ENCODE data around the gene HS3ST3A1.

The HS3ST3A1 gene

GRCh38 chr17:13538841-13539411 is 62.8 kb downstream of the HS3ST3A1 start:
- no peak for TF ChIP-seq CTCF (IDR thresholded peaks at IDR 0.05; ENCODE audit: low read depth, low read length, missing control alignments)
- no peak overlapping the region for H3K4me3 ChIP-seq (ENCODE audit: low read depth, low read length)
- no peak for DNase-seq (ENCODE audit: low read depth)
- in situ Hi-C loops (cut with HindIII; ENCODE audit: low sequenced_read_pairs): no loop called here

- in situ Hi-C loops (cut with HindIII; ENCODE audit: low sequenced_read_pairs): no loop called here
- no peak for TF ChIP-seq CTCF (IDR thresholded peaks at IDR 0.05; ENCODE audit: low read depth, low read length, missing control alignments)
Observed at GRCh38 chr17:13537871-13538643, 63.7 kb downstream of the HS3ST3A1 start.

GRCh38 chr17:13537167-13537731 is 64.5 kb downstream of the HS3ST3A1 start:
- no peak overlapping the region for H3K4me3 ChIP-seq (ENCODE audit: low read depth, low read length)
- TF ChIP-seq CTCF (IDR thresholded peaks at IDR 0.05; ENCODE audit: low read depth, low read length, missing control alignments): no peak
- in situ Hi-C loops (cut with HindIII; ENCODE audit: low sequenced_read_pairs): no loop called here
- no peak for DNase-seq (ENCODE audit: low read depth)

More at GRCh38 chr17:13537871-13538643, 63.7 kb downstream of the HS3ST3A1 start:
- DNase-seq (ENCODE audit: low read depth): no peak
- H3K4me3 ChIP-seq (ENCODE audit: low read depth, low read length): no peak overlapping the region

- in situ Hi-C loops (cut with HindIII; ENCODE audit: low sequenced_read_pairs): no loop called here
- no peak overlapping the region for H3K4me3 ChIP-seq (ENCODE audit: low read depth, low read length)
- no peak for TF ChIP-seq CTCF (IDR thresholded peaks at IDR 0.05; ENCODE audit: low read depth, low read length, missing control alignments)
- DNase-seq (ENCODE audit: low read depth): no peak
Observed at GRCh38 chr17:13534946-13535345, 66.8 kb downstream of the HS3ST3A1 start.

GRCh38 chr17:13531721-13532120 is 70.0 kb downstream of the HS3ST3A1 start:
- TF ChIP-seq CTCF (IDR thresholded peaks at IDR 0.05; ENCODE audit: low read depth, low read length, missing control alignments): no peak
- in situ Hi-C loops (cut with HindIII; ENCODE audit: low sequenced_read_pairs): no loop called here
- H3K4me3 ChIP-seq (ENCODE audit: low read depth, low read length): no peak overlapping the region

GRCh38 chr17:13525876-13526275 is 75.9 kb downstream of the HS3ST3A1 start:
- in situ Hi-C loops (cut with HindIII; ENCODE audit: low sequenced_read_pairs): no loop called here
- H3K4me3 ChIP-seq (ENCODE audit: low read depth, low read length): no peak overlapping the region
- DNase-seq (ENCODE audit: low read depth): no peak
- no peak for TF ChIP-seq CTCF (IDR thresholded peaks at IDR 0.05; ENCODE audit: low read depth, low read length, missing control alignments)

More at GRCh38 chr17:13531721-13532120, 70.0 kb downstream of the HS3ST3A1 start:
- DNase-seq (ENCODE audit: low read depth): no peak
